Small intestine (tissue), 7 donors: ENCODE results near the gene CCDC33. TPM values are rescaled to one million over a fixed set of nuclear protein-coding genes. Genes with fewer than 3 reads are reported as not detected.
A peak's percentile ranks its signal among the peaks of the same experiment; 100 is the strongest.

Experiments
- DNase-seq, 2 donors: peaks; one replicate each; pipeline versions ENCODE4 v3.0.0 to v3.0.0-alpha.2; 2013
- FAIRE-seq: peaks from 2 replicates; lab custom pipeline; 2012; peaks lifted over from hg19 to GRCh38; lab: Jason Lieb, UNC
- H3K27ac ChIP-seq, 3 donors: one replicate each; pipeline ENCODE4 v1.5.1; 2013; ENCODE audit warnings: low read length in 2 of 3, mild to moderate bottlenecking in 2 of 3, control low read depth in 1 of 3, inconsistent platforms in 1 of 3, low read depth in 1 of 3, moderate library complexity in 1 of 3
- H3K27me3 ChIP-seq, 3 donors: one replicate each; pipeline ENCODE4 v1.6.1; 2013; ENCODE audit warnings: low read length in 3 of 3, inconsistent platforms in 1 of 3; ENCODE audit not compliant: control insufficient read depth in 3 of 3, insufficient read depth in 3 of 3
- H3K36me3 ChIP-seq, 3 donors: one replicate each; pipeline ENCODE4 v1.6.1; 2013; ENCODE audit warnings: low read length in 3 of 3, inconsistent platforms in 1 of 3, low read depth in 1 of 3, mild to moderate bottlenecking in 1 of 3, moderate library complexity in 1 of 3; ENCODE audit not compliant: control insufficient read depth in 3 of 3, insufficient read depth in 2 of 3
- H3K4me1 ChIP-seq, 3 donors: one replicate each; pipeline ENCODE4 v1.6.1; 2013; ENCODE audit warnings: low read length in 2 of 3, inconsistent platforms in 1 of 3, low read depth in 1 of 3, mild to moderate bottlenecking in 1 of 3, moderate library complexity in 1 of 3; ENCODE audit not compliant: control insufficient read depth in 3 of 3, insufficient read depth in 2 of 3
- H3K4me3 ChIP-seq, 3 donors: one replicate each; pipeline ENCODE4 v1.5.1; 2013; ENCODE audit warnings: low read length in 3 of 3, control low read depth in 1 of 3, inconsistent platforms in 1 of 3, low read depth in 1 of 3, mild to moderate bottlenecking in 1 of 3, moderate library complexity in 1 of 3
- H3K9me3 ChIP-seq, 2 donors: one replicate each; pipeline ENCODE4 v1.6.1; 2013; ENCODE audit warnings: low read depth in 1 of 2, low read length in 1 of 2; ENCODE audit not compliant: control insufficient read depth in 2 of 2, insufficient read depth in 1 of 2
- WGBS, 3 donors: extraction: QIAGEN DNeasy Blood & Tissue Kit; methylation state at CpG; one replicate each; pipeline ENCODE4 v1.1.7; 2013; 5-methylcytosine and 5-hydroxymethylcytosine counted together
- polyA plus RNA-seq, 4 donors: library from polyadenylated mRNA; stranded (reverse) in 3 of 4; unstranded in 1 of 4; fragments of 200-250 nt in 3 of 4; fragments of 120-200 nt in 1 of 4; gene quantifications; one replicate each; pipeline versions ENCODE4 v1.2.1 to v1.2.3, GENCODE V29; 2013
- donor health status: healthy with polysubstance abuse.
- donor health status: control.
- donor health status: control.
- donor health status: Bipolar disorder and iron deficiency.
- donor health status: healthy.

The CCDC33 gene
- polyA plus RNA-seq, 4 donors = 0.01 to 1.1 TPM; not detected in 2

- DNase-seq = no peak
- FAIRE-seq = no peak
- H3K4me1 ChIP-seq = peaks cover 0 to 5% (median 0%) of the 10 kb centered on the region in 3 donors
- H3K4me3 ChIP-seq = no peak overlapping the region
- no peaks in the 10 kb centered on the region for H3K9me3 ChIP-seq
- H3K27ac ChIP-seq = no peak overlapping the region
- H3K27me3 ChIP-seq = peaks cover 0 to 6% (median 0%) of the 10 kb centered on the region in 3 donors
- H3K36me3 ChIP-seq = no peaks in the 10 kb centered on the region
- WGBS, 3 donors = 78 to 94% (median 87%) methylated on average over 2 of the region's 2 CpGs
Measured at GRCh38 chr15:74262151-74262550, 26.0 kb downstream of the CCDC33 start.

GRCh38 chr15:74262625-74263024 lies 26.5 kb downstream of the CCDC33 start:
- no peak overlapping the region for H3K27ac ChIP-seq
- no peak for DNase-seq
- no peak overlapping the region for H3K4me3 ChIP-seq
- no peaks in the 10 kb centered on the region for H3K36me3 ChIP-seq
- peaks cover 0 to 4% (median 0%) of the 10 kb centered on the region in 3 donors for H3K27me3 ChIP-seq
- 34 to 42% (median 41%) methylated on average over 5 of the region's 5 CpGs for WGBS, 3 donors
- H3K9me3 ChIP-seq = no peaks in the 10 kb centered on the region
- no peak for FAIRE-seq
- peaks cover 0 to 5% (median 0%) of the 10 kb centered on the region in 3 donors for H3K4me1 ChIP-seq

GRCh38 chr15:74263466-74263865 lies 27.3 kb downstream of the CCDC33 start:
- Histone ChIP-seq H3K9me3 (no peaks in the 10 kb centered on the region), H3K36me3 (no peaks in the 10 kb centered on the region), H3K4me3 (no peak overlapping the region), H3K27me3 (peaks cover 0 to 2% (median 0%) of the 10 kb centered on the region in 3 donors), H3K4me1 (peaks cover 0 to 5% (median 0%) of the 10 kb centered on the region in 3 donors), H3K27ac (no peak overlapping the region)
- no peak for FAIRE-seq
- 76 to 87% (median 78%) methylated on average over 5 of the region's 5 CpGs for WGBS, 3 donors
- DNase-seq = no peak

- Histone ChIP-seq H3K27me3 (peaks cover 0 to 2% (median 0%) of the 10 kb centered on the region in 3 donors), H3K27ac (no peak overlapping the region), H3K4me1 (peaks cover 0 to 1% (median 0%) of the 10 kb centered on the region in 3 donors), H3K9me3 (no peaks in the 10 kb centered on the region), H3K4me3 (no peak overlapping the region), H3K36me3 (no peaks in the 10 kb centered on the region)
- WGBS, 3 donors = 47 to 78% (median 69%) methylated on average over 6 of the region's 6 CpGs
- FAIRE-seq (no peak), DNase-seq (no peak)
Measured at GRCh38 chr15:74264081-74264501, 28.0 kb downstream of the CCDC33 start.

- Histone ChIP-seq H3K36me3 (no peaks in the 10 kb centered on the region), H3K27ac (no peak overlapping the region), H3K27me3 (no peaks in the 10 kb centered on the region), H3K4me1 (no peaks in the 10 kb centered on the region), H3K4me3 (no peak overlapping the region), H3K9me3 (no peaks in the 10 kb centered on the region)
- FAIRE-seq (no peak), DNase-seq (peak in 1 of 2 donors; percentile 64)
- 37 to 44% (median 42%) methylated on average over 5 of the region's 5 CpGs for WGBS, 3 donors
Measured at GRCh38 chr15:74265046-74265639, 29.0 kb downstream of the CCDC33 start.

- H3K27ac ChIP-seq = no peak overlapping the region
- H3K4me1 ChIP-seq = no peaks in the 10 kb centered on the region
- WGBS, 3 donors = 74 to 85% (median 82%) methylated on average over 6 of the region's 6 CpGs
- no peaks in the 10 kb centered on the region for H3K36me3 ChIP-seq
- DNase-seq (no peak), FAIRE-seq (no peak)
- H3K4me3 ChIP-seq = no peak overlapping the region
- H3K9me3 ChIP-seq = no peaks in the 10 kb centered on the region
- H3K27me3 ChIP-seq = peaks cover 0 to 2% (median 2%) of the 10 kb centered on the region in 3 donors
Measured at GRCh38 chr15:74268020-74268419, 31.9 kb downstream of the CCDC33 start.

- FAIRE-seq (no peak), DNase-seq (peak; percentile 47 to 56)
- Histone ChIP-seq H3K9me3 (no peaks in the 10 kb centered on the region), H3K27me3 (peaks cover 0 to 2% (median 2%) of the 10 kb centered on the region in 3 donors), H3K36me3 (no peaks in the 10 kb centered on the region), H3K27ac (no peak overlapping the region), H3K4me1 (no peaks in the 10 kb centered on the region), H3K4me3 (no peak overlapping the region)
- WGBS, 3 donors = 14 to 69% (median 25%) methylated on average over 8 of the region's 8 CpGs
Measured at GRCh38 chr15:74269362-74270035, 33.4 kb downstream of the CCDC33 start.

GRCh38 chr15:74270155-74270554 lies 34.0 kb downstream of the CCDC33 start:
- H3K27me3 ChIP-seq = peaks cover 0 to 2% (median 2%) of the 10 kb centered on the region in 3 donors
- H3K9me3 ChIP-seq = no peaks in the 10 kb centered on the region
- FAIRE-seq (no peak), DNase-seq (no peak)
- no peak overlapping the region for H3K27ac ChIP-seq
- 82 to 86% (median 83%) methylated on average over 6 of the region's 6 CpGs for WGBS, 3 donors
- H3K4me3 ChIP-seq = no peak overlapping the region
- H3K4me1 ChIP-seq = no peaks in the 10 kb centered on the region
- H3K36me3 ChIP-seq = no peaks in the 10 kb centered on the region
